ENCODE data around the gene SLC25A1.

SLC25A1 gene

DNA sequence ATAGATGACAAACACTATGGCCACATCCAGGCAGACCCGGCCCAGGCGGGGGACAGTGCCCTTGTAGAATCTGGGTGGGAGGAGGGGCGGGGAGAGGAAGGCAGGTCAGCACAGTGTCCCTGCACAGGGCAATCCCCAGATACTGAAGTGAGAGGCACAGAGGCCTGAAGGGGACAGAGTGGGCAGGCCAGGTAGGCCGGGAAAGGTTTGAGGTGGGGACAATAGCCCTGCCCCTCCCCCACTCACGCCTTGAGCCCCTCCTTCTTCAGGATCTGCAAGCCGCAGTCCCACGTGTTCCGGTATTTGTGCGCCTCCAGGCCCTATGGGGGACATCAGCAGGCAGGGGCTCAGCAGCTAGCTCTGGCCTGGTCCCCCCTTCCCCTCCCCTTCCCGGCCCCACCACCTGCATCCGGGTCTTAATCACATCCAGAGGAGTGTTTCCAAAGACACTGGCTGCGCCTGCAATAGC lies 2.3 kb downstream of the SLC25A1 start:
- intact Hi-C loops (cut with DNase I; ENCODE audit: low total_unique reads): loop anchor here (5.0 kb wide), 1 partner anchor 301 kb away; the partner anchor contains the start of genes CDC45 and UFD1
- H3K4me3 ChIP-seq: no peak overlapping the region
- no peaks in the 10 kb centered on the region for H3K9me3 ChIP-seq
- DNase-seq: no peak
- no peaks in the 10 kb centered on the region for H3K27me3 ChIP-seq
- H3K36me3 ChIP-seq: peaks cover 0 to 12% (median 0%) of the 10 kb centered on the region in 3 donors
- TF ChIP-seq, protein P1, sequence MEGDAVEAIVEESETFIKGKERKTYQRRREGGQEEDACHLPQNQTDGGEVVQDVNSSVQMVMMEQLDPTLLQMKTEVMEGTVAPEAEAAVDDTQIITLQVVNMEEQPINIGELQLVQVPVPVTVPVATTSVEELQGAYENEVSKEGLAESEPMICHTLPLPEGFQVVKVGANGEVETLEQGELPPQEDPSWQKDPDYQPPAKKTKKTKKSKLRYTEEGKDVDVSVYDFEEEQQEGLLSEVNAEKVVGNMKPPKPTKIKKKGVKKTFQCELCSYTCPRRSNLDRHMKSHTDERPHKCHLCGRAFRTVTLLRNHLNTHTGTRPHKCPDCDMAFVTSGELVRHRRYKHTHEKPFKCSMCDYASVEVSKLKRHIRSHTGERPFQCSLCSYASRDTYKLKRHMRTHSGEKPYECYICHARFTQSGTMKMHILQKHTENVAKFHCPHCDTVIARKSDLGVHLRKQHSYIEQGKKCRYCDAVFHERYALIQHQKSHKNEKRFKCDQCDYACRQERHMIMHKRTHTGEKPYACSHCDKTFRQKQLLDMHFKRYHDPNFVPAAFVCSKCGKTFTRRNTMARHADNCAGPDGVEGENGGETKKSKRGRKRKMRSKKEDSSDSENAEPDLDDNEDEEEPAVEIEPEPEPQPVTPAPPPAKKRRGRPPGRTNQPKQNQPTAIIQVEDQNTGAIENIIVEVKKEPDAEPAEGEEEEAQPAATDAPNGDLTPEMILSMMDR (IDR thresholded peaks at IDR 0.05): no peak
- H3K27ac ChIP-seq: peak overlapping the region in 1 of 2 donors; percentile 89
- peaks cover 6 to 73% (median 55%) of the 10 kb centered on the region in 4 donors for H3K4me1 ChIP-seq

DNA sequence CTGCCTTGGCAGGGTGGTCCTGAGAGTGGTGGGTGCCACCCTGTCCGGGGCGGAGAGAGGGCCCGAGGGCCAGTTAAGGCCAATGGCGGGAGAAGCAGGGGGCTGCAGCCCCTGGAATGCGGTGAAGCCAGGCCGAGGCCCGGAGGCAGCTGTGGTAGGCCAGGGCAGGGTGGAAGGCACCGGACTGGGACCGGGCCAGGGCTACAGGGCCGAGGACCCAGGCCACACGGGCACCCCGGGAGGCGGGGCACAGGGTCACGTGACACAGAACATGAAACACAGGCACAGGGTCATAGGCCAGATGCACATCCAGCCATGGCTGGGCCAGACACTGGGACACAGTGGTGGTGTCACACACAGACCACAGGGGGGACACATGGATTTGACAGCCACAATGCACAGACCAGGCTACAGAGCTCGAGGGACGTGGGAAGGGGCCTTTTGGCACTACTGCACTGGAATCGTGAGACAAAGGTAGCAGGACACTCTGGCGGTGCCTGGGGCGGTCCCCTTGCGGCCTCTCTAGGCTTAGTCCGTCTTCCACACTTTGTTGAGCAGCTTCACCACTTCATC lies 2.8 kb downstream of the SLC25A1 start:
- H3K4me1 ChIP-seq: peaks cover 6 to 77% (median 58%) of the 10 kb centered on the region in 4 donors
- H3K36me3 ChIP-seq: peaks cover 0 to 12% (median 0%) of the 10 kb centered on the region in 3 donors
- H3K27me3 ChIP-seq: no peaks in the 10 kb centered on the region
- TF ChIP-seq, protein P1 (IDR thresholded peaks at IDR 0.05): no peak
- no peak for DNase-seq
- peak overlapping the region in 1 of 2 donors; percentile 67 for H3K27ac ChIP-seq
- no peak overlapping the region for H3K4me3 ChIP-seq
- intact Hi-C loops (cut with DNase I; ENCODE audit: low total_unique reads): loop anchor here (5.0 kb wide), 1 partner anchor 302 kb away; the partner anchor contains the start of genes CDC45 and UFD1
- no peaks in the 10 kb centered on the region for H3K9me3 ChIP-seq

DNA sequence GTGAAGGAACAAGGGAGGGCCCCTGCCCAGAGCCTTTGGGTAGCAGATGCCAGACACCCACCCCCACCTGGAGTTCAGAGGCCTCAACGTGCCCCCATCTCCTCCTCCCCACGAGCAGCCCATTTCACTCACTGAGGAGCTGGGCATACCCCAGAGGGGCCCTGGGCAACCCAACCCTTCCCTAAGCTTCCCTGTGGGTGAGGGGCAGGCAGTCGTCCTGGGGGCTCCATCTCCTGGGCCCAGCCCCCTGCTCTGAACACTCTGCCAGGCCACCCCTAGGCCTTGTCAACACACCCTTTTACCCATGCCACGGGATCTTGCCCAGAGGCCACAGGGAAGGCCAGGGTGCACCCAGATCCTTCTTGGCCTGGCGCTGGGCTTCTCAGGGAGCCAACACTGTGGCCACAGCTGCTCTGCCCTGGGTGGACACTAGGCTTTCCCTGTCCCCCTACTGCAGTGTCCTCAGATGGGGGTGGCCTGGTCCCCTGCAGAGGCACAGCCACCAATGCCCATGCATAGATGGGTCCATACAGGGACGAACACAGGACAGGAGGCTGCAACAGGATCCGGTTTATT lies 3.4 kb downstream of the SLC25A1 start:
- Histone ChIP-seq H3K36me3 (peaks cover 0 to 12% (median 0%) of the 10 kb centered on the region in 3 donors), H3K27me3 (no peaks in the 10 kb centered on the region), H3K4me1 (peaks cover 6 to 83% (median 63%) of the 10 kb centered on the region in 4 donors), H3K9me3 (no peaks in the 10 kb centered on the region), H3K4me3 (no peak overlapping the region), H3K27ac (peak overlapping the region; percentile 15 to 67)
- intact Hi-C loops (cut with DNase I; ENCODE audit: low total_unique reads): loop anchor here (5.0 kb wide), 1 partner anchor 302 kb away; the partner anchor contains the start of genes CDC45 and UFD1
- TF ChIP-seq, protein P1 (IDR thresholded peaks at IDR 0.05): no peak
- no peak for DNase-seq

DNA sequence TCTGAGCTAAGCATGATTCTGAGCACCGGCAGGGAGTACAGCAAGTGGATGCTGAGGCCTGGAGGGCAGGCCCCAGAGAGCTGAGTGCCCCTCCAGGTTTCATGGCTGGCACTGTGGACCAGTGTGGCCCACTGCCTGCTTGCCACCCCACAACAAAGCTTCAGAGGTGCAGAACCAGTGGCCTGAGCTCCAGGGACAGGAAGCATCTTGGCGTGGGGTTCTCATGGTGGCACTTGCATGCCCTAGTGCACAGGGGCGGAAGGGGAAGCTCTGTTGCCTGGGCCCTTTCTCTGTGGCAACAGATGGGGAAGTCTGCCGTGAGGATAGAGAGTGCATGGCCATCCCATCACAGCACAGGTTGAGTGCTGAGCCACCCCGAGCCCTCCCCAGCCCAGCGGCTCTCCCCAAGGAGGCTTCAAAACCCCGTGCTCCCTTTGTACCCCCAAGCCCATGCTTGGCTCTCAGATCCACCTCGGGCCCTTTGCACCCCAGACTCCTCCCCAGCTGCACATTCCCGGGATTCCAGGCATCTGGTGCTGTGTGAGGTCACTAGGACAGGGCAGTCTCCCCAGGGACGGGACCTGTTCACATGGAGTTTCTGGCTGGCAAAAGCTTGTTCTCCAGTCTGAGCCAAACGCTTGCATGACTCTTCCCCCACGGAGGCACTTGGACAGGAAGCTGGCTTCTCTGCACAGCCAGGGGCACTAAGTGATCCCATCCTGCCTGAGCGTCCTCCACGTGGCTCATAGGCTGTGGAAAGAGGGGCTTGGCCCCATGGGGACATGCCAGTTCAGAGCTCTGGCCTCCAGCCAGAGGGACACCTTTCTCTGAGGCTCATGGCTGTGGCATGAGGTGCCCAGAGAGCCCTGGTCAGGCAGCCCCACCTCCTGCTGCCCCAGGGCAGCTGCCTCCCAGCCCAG lies 4.2 kb downstream of the SLC25A1 start:
- peaks cover 0 to 6% of the 10 kb centered on the region in 2 donors for H3K27me3 ChIP-seq
- H3K36me3 ChIP-seq: peaks cover 0 to 12% (median 0%) of the 10 kb centered on the region in 3 donors
- peak overlapping the region; percentile 15 to 67 for H3K27ac ChIP-seq
- TF ChIP-seq, protein P1 (IDR thresholded peaks at IDR 0.05): no peak
- H3K4me1 ChIP-seq: peaks cover 6 to 85% (median 70%) of the 10 kb centered on the region in 4 donors
- DNase-seq: peak in 1 of 2 donors; percentile 90
- H3K4me3 ChIP-seq: no peak overlapping the region
- no peaks in the 10 kb centered on the region for H3K9me3 ChIP-seq
- intact Hi-C loops (cut with DNase I; ENCODE audit: low total_unique reads): loop anchor here (5.0 kb wide), 1 partner anchor 303 kb away; the partner anchor contains the start of genes CDC45 and UFD1

All from tibial artery (tissue), 4 donors.